Mucosa of rectum (tissue), 2 donors: ENCODE measurements around the gene GLB1L3.
"Not testable (repeated sequence)": the region's sequence is repeated elsewhere in the genome, so short reads cannot be mapped to it uniquely, and the experiment has no call there.

ENCODE experiments used
- H3K27ac ChIP-seq, 2 donors: one replicate each; pipeline ENCODE4 v1.7.0; 2013; ENCODE audit warnings: inconsistent platforms in 2 of 2, low read depth in 2 of 2, low read length in 2 of 2
- H3K27me3 ChIP-seq, 2 donors: one replicate each; pipeline ENCODE4 v1.7.0; 2013; ENCODE audit warnings: low read length in 2 of 2; ENCODE audit not compliant: control insufficient read depth in 2 of 2, insufficient read depth in 2 of 2
- H3K36me3 ChIP-seq, 2 donors: one replicate each; pipeline ENCODE4 v1.7.0; 2013; ENCODE audit warnings: low read length in 2 of 2; ENCODE audit not compliant: control insufficient read depth in 2 of 2, insufficient read depth in 2 of 2
- H3K4me1 ChIP-seq, 2 donors: one replicate each; pipeline ENCODE4 v1.7.0; 2013; ENCODE audit warnings: low read length in 2 of 2, mild to moderate bottlenecking in 1 of 2; ENCODE audit not compliant: control insufficient read depth in 2 of 2, insufficient read depth in 2 of 2
- H3K4me3 ChIP-seq, 2 donors: one replicate each; pipeline ENCODE4 v1.7.0; 2013; ENCODE audit warnings: low read length in 2 of 2
- H3K9ac ChIP-seq, 2 donors: one replicate each; pipeline ENCODE4 v1.7.0; 2013; ENCODE audit warnings: low read length in 2 of 2, low read depth in 1 of 2, mild to moderate bottlenecking in 1 of 2
- H3K9me3 ChIP-seq, 2 donors: one replicate each; pipeline ENCODE4 v1.7.0; 2013; ENCODE audit warnings: low read length in 2 of 2; ENCODE audit not compliant: control insufficient read depth in 2 of 2
- donor health status: healthy.
- donor health status: Normal muscosa, but diverticular disease.

GLB1L3 gene

GRCh38 chr11:134341805-134342571 is 65.8 kb downstream of the GLB1L3 start:
- Histone ChIP-seq H3K36me3 (no peaks in the 10 kb centered on the region), H3K27me3 (no peaks in the 10 kb centered on the region), H3K4me3 (no peak overlapping the region), H3K4me1 (peaks cover 0 to 21% of the 10 kb centered on the region in 2 donors), H3K9me3 (no peaks in the 10 kb centered on the region), H3K9ac (no peak overlapping the region), H3K27ac (no peak overlapping the region)

- Histone ChIP-seq H3K4me3 (no peak overlapping the region), H3K9me3 (no peaks in the 10 kb centered on the region), H3K27ac (no peak overlapping the region), H3K27me3 (no peaks in the 10 kb centered on the region), H3K9ac (no peak overlapping the region), H3K4me1 (peaks cover 0 to 21% of the 10 kb centered on the region in 2 donors), H3K36me3 (no peaks in the 10 kb centered on the region)
Measured at GRCh38 chr11:134342572-134343340, 66.6 kb downstream of the GLB1L3 start.

- no peaks in the 10 kb centered on the region for H3K36me3 ChIP-seq
- no peak overlapping the region for H3K9ac ChIP-seq
- H3K27me3 ChIP-seq: no peaks in the 10 kb centered on the region
- no peak overlapping the region for H3K4me3 ChIP-seq
- peaks cover 0 to 21% of the 10 kb centered on the region in 2 donors for H3K4me1 ChIP-seq
- H3K27ac ChIP-seq: no peak overlapping the region
- H3K9me3 ChIP-seq: no peaks in the 10 kb centered on the region
Measured at GRCh38 chr11:134343646-134344045, 67.5 kb downstream of the GLB1L3 start.

GRCh38 chr11:134344497-134345236 is 68.5 kb downstream of the GLB1L3 start:
- not testable (repeated sequence) for H3K27me3 ChIP-seq, H3K9me3 ChIP-seq, H3K36me3 ChIP-seq, H3K9ac ChIP-seq, H3K27ac ChIP-seq, H3K4me3 ChIP-seq
- H3K4me1 ChIP-seq: peaks cover 0 to 15% of the 10 kb centered on the region in 2 donors

GRCh38 chr11:134345237-134345550 is 69.0 kb downstream of the GLB1L3 start:
- no peaks in the 10 kb centered on the region for H3K36me3 ChIP-seq
- H3K9ac ChIP-seq: no peak overlapping the region
- peaks cover 0 to 10% of the 10 kb centered on the region in 2 donors for H3K4me1 ChIP-seq
- no peaks in the 10 kb centered on the region for H3K9me3 ChIP-seq
- H3K27me3 ChIP-seq: no peaks in the 10 kb centered on the region
- no peak overlapping the region for H3K4me3 ChIP-seq
- no peak overlapping the region for H3K27ac ChIP-seq

GRCh38 chr11:134346101-134346975 is 70.2 kb downstream of the GLB1L3 start:
- no peaks in the 10 kb centered on the region for H3K27me3 ChIP-seq
- no peak overlapping the region for H3K9ac ChIP-seq
- no peaks in the 10 kb centered on the region for H3K9me3 ChIP-seq
- no peaks in the 10 kb centered on the region for H3K4me1 ChIP-seq
- H3K36me3 ChIP-seq: no peaks in the 10 kb centered on the region
- no peak overlapping the region for H3K4me3 ChIP-seq
- no peak overlapping the region for H3K27ac ChIP-seq

GRCh38 chr11:134346976-134347350 is 70.8 kb downstream of the GLB1L3 start:
- Histone ChIP-seq H3K9ac (no peak overlapping the region), H3K9me3 (no peaks in the 10 kb centered on the region), H3K36me3 (no peaks in the 10 kb centered on the region), H3K4me1 (no peaks in the 10 kb centered on the region), H3K4me3 (no peak overlapping the region), H3K27ac (no peak overlapping the region), H3K27me3 (no peaks in the 10 kb centered on the region)

GRCh38 chr11:134347441-134347840 is 71.3 kb downstream of the GLB1L3 start:
- no peak overlapping the region for H3K4me3 ChIP-seq
- H3K4me1 ChIP-seq: no peaks in the 10 kb centered on the region
- no peaks in the 10 kb centered on the region for H3K9me3 ChIP-seq
- no peaks in the 10 kb centered on the region for H3K36me3 ChIP-seq
- H3K9ac ChIP-seq: no peak overlapping the region
- no peaks in the 10 kb centered on the region for H3K27me3 ChIP-seq
- H3K27ac ChIP-seq: no peak overlapping the region

GRCh38 chr11:134349109-134349801 is 73.1 kb downstream of the GLB1L3 start:
- Histone ChIP-seq H3K9me3 (no peaks in the 10 kb centered on the region), H3K9ac (no peak overlapping the region), H3K4me1 (no peaks in the 10 kb centered on the region), H3K36me3 (no peaks in the 10 kb centered on the region), H3K4me3 (no peak overlapping the region), H3K27me3 (no peaks in the 10 kb centered on the region), H3K27ac (no peak overlapping the region)
